ENCODE data around the gene FAM185A.

The FAM185A gene

DNA sequence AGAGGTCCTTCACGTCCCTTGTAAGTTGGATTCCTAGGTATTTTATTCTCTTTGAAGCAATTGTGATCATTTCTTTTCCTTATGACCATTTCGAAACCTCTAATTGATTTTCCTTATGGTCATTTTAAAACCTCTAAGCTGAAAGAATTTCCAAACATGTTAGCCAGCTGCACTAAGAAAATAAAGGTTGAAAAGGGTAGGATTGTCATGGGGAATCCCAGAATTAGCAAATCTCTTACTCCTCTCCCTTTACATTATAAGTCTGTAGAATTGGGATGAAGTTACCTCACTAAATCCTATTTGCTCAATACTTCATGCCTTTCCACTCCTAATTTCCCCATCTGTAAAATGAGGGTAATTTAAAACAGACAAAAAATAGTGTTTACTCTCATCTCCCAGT, 79.5 kb downstream of the FAM185A start:
- DNase-seq (ENCODE audit: extremely low read depth, low read depth): no peak
- TF ChIP-seq, protein P1, sequence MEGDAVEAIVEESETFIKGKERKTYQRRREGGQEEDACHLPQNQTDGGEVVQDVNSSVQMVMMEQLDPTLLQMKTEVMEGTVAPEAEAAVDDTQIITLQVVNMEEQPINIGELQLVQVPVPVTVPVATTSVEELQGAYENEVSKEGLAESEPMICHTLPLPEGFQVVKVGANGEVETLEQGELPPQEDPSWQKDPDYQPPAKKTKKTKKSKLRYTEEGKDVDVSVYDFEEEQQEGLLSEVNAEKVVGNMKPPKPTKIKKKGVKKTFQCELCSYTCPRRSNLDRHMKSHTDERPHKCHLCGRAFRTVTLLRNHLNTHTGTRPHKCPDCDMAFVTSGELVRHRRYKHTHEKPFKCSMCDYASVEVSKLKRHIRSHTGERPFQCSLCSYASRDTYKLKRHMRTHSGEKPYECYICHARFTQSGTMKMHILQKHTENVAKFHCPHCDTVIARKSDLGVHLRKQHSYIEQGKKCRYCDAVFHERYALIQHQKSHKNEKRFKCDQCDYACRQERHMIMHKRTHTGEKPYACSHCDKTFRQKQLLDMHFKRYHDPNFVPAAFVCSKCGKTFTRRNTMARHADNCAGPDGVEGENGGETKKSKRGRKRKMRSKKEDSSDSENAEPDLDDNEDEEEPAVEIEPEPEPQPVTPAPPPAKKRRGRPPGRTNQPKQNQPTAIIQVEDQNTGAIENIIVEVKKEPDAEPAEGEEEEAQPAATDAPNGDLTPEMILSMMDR (IDR thresholded peaks at IDR 0.05; ENCODE audit: low read depth, low read length): no peak

DNA sequence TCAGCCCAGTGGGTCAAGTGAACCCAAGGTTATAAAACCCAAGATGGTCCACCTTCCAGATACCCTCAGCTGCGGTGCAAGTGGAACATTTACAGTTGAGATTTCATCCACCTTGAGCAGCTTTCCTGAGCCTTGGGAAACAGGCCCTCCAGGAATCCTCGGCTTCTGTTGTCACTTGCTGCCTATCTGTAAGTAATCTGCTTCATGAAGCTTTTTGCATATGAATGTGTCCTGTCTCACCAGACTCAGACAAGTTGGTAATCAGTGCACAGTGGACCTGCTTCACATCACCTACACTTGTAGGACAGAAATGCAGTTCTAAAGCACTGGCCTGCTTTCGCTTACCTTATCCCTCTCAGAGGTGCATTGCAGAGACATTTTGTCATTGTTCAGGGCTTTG, 80.3 kb downstream of the FAM185A start:
- no peak for DNase-seq (ENCODE audit: extremely low read depth, low read depth)
- TF ChIP-seq, protein P1 (IDR thresholded peaks at IDR 0.05; ENCODE audit: low read depth, low read length): no peak

DNA sequence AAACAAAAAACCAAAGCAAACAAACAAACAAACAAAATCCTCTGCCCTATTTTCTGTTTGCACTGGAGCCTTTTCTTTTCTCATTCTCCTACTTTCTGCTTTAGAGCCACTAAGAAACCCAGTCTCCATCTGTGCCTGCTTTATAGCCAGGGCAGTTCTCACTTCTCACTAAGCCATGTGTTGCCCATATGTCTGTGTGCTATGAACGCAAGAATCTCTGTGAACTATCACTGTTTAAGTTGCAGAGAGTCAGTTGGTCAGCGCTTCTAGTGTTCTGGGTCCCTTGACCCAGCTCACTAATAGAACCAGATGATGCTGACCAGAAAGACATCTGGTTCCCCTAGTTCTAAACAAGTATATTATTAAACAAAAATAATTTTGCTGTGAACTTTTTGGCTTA, 81.4 kb downstream of the FAM185A start:
- TF ChIP-seq, protein P1 (IDR thresholded peaks at IDR 0.05; ENCODE audit: low read depth, low read length): no peak

GRCh38 chr7:102832674-102833073, 83.9 kb downstream of the FAM185A start:
- no peak for DNase-seq (ENCODE audit: extremely low read depth, low read depth)
- TF ChIP-seq, protein P1 (IDR thresholded peaks at IDR 0.05; ENCODE audit: low read depth, low read length): no peak

More for the DNA sequence above, 81.4 kb downstream of the FAM185A start:
- DNase-seq (ENCODE audit: extremely low read depth, low read depth): peak; percentile 29

- TF ChIP-seq, protein P1 (IDR thresholded peaks at IDR 0.05; ENCODE audit: low read depth, low read length): no peak
- DNase-seq (ENCODE audit: extremely low read depth, low read depth): no peak
These were observed 84.5 kb downstream of the FAM185A start for GRCh38 chr7:102833343-102833742.

DNA sequence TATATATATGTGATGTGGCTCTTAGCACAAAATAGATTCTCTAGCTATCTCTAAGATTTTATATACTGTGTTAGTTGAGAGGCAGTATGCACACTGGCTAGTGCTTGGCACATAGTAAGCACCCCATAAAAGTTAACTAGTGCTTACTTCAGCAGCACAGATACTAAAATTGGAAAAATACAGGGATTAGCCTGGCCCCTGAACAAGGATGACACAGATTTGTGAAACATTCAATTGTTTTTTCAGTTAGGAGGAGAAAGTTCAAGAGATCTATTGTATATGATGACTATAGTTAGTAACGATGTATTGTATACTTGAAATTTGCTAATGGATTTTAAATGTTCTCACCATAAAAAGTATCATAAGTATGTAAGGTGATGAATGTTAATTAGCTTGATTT, 85.7 kb downstream of the FAM185A start:
- no peak for DNase-seq (ENCODE audit: extremely low read depth, low read depth)
- TF ChIP-seq, protein P1 (IDR thresholded peaks at IDR 0.05; ENCODE audit: low read depth, low read length): no peak

GRCh38 chr7:102834999-102835398, 86.2 kb downstream of the FAM185A start:
- TF ChIP-seq, protein P1 (IDR thresholded peaks at IDR 0.05; ENCODE audit: low read depth, low read length): no peak
- DNase-seq (ENCODE audit: extremely low read depth, low read depth): no peak
